C4-2B (cell line): ENCODE results near the gene KLHDC10.

Source experiments
- ZFX ChIP-seq: fragments of 450-650 bp; IDR thresholded peaks from 2 replicates; pipeline ENCODE4 v1.6.1; 2017
- TF ChIP-seq, protein P1 (sequence below): fragments of 450-650 bp; conservative IDR thresholded peaks from 2 replicates; pipeline ENCODE4 v1.5.1; 2017; ENCODE audit warnings: mild to moderate bottlenecking

DNA sequence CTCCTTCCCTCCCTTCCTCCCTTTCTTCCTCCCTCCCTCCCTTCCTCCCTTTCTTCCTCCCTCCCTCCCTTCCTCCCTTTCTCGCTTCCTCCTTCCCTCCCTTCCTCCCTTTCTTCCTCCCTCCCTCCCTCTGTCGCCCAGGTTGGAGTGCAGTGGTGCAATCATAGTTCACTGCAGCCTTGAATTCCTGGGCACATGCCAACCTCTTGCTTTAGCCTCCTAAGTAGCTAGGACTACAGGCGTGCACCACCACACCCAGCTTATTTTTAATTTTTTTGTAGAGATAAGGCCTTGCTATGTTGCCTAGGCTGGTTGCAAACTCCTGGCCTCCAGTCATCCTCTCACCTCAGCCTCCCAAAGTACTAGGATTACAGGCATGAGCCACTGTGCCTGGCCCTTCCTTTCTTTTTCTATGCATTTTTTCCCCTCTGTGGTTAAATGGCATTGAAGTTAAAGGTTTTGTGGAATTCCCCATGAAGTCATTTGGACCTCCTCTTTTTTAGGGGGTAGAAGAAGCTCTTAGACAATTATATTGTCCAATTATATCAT, 9.6 kb downstream of the KLHDC10 start:
- TF ChIP-seq, protein P1, sequence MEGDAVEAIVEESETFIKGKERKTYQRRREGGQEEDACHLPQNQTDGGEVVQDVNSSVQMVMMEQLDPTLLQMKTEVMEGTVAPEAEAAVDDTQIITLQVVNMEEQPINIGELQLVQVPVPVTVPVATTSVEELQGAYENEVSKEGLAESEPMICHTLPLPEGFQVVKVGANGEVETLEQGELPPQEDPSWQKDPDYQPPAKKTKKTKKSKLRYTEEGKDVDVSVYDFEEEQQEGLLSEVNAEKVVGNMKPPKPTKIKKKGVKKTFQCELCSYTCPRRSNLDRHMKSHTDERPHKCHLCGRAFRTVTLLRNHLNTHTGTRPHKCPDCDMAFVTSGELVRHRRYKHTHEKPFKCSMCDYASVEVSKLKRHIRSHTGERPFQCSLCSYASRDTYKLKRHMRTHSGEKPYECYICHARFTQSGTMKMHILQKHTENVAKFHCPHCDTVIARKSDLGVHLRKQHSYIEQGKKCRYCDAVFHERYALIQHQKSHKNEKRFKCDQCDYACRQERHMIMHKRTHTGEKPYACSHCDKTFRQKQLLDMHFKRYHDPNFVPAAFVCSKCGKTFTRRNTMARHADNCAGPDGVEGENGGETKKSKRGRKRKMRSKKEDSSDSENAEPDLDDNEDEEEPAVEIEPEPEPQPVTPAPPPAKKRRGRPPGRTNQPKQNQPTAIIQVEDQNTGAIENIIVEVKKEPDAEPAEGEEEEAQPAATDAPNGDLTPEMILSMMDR: no peak
- TF ChIP-seq ZFX: no peak
